Measurements from ENCODE around the gene HEPN1. TPM values are rescaled to one million over a fixed set of nuclear protein-coding genes. Genes with fewer than 3 reads are reported as not detected.

Gene HEPN1
- total RNA-seq, 1 experiment from 2014 or later, result not detected

DNA sequence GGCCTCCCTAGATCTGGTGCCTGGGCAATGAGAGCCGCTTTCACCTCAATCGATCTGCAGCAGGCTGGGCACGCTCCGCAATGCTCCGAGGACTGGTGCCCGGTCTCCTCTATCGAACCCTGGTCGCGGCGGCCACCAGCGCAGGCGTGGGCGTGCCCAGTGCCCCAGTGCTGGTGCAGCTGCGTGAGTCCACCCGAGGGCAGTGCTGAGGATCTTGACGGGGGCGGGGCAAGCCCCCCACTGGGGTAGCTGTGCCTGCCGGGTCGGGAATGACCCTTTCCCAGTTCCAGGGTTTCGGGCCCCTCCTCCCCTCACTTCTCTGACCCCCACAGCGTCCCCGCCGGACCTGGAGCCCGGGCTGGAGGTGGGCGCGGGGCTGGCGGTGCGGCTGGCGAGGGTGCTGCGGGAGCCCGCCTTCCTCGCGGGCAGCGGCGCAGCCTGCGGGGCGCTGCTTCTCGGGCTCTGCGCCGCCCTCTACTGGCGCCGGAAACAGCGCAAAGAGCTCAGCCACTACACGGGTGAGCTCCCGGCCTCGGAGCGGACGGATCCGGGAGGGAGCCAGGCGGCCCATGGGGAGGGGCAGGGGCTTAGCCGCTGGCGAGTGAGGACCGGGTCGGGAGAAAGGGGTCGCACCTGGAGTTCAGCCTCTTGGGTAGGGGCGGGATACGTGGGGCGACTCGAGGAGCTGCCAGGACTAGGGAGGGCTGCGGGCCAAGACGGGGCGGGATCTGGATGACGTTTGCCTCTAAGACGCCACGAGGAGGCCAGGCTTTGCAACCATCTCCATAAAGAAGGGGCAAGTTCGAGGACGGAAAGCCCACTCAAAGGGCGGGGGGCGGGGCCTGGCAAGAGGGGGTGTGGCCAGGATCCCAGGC is 42.9 kb upstream of the HEPN1 start (continued):
- TF ChIP-seq ZNF121 (CRISPR knock-in tag; IDR thresholded peaks at IDR 0.05), result 0 out of 2 replicates have a peak, but pooled peaks have one; percentile 45
- TF ChIP-seq CREM (CRISPR knock-in tag; IDR thresholded peaks at IDR 0.05), result peak; percentile 70; the same call in 1 of the 2 replicates
- TF ChIP-seq, protein P1, sequence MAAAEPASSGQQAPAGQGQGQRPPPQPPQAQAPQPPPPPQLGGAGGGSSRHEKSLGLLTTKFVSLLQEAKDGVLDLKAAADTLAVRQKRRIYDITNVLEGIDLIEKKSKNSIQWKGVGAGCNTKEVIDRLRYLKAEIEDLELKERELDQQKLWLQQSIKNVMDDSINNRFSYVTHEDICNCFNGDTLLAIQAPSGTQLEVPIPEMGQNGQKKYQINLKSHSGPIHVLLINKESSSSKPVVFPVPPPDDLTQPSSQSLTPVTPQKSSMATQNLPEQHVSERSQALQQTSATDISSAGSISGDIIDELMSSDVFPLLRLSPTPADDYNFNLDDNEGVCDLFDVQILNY (CRISPR knock-in tag; IDR thresholded peaks at IDR 0.05), result peak; percentile 74
- TF ChIP-seq, protein P2, sequence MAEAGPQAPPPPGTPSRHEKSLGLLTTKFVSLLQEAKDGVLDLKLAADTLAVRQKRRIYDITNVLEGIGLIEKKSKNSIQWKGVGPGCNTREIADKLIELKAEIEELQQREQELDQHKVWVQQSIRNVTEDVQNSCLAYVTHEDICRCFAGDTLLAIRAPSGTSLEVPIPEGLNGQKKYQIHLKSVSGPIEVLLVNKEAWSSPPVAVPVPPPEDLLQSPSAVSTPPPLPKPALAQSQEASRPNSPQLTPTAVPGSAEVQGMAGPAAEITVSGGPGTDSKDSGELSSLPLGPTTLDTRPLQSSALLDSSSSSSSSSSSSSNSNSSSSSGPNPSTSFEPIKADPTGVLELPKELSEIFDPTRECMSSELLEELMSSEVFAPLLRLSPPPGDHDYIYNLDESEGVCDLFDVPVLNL (CRISPR knock-in tag; IDR thresholded peaks at IDR 0.05; ENCODE audit: borderline replicate concordance, low read depth), result no peak
- no peak for TF ChIP-seq TEAD4 (CRISPR knock-in tag; IDR thresholded peaks at IDR 0.05)
- TF ChIP-seq, protein P3, sequence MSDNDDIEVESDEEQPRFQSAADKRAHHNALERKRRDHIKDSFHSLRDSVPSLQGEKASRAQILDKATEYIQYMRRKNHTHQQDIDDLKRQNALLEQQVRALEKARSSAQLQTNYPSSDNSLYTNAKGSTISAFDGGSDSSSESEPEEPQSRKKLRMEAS (CRISPR knock-in tag; IDR thresholded peaks at IDR 0.05), result peak; percentile 64; the same call in 1 of the 2 replicates
- TF ChIP-seq SP1 (CRISPR knock-in tag; conservative IDR thresholded peaks at IDR 0.05), result peak; percentile 80

DNA sequence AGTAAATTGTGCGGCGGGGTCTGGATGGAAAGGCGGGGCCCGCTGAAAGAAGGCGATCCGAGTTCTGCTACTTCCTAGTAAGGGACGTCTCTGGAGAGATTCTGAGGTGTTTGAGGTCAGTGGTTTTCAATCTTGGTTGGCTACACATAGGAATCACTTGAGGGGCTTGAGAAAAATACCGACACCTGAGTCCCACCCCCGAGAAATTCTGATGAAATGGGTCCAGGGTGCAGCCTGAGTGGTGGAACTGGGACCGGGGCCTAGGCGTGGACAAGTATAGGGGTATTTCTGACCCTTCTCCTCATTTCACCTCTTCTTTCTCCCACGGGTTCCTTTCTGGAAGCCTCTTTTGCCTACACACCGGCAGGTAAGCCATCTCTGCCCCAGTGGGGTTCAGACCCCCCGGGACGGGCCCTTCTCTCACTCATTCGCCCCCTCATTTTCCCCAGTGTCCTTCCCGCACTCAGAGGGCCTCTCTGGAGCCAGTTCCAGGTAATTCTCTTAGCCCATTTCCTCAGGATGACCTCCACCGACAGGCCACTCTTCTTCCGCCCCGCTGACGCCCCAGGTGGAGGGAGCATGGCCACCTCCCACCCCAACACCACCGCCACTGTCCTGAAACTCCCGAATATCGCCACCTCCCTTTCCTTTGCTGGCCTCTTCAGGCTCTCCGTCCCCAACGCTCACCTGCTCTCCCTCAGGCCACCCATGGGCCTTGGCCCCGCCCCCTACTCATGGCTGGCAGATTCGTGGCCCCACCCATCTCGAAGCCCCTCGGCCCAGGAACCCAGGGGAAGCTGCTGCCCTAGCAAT is 42.0 kb upstream of the HEPN1 start:
- H3K4me1 Mint-ChIP-seq, result peaks cover 22% of the 10 kb centered on the region
- ATAC-seq (no peak), DNase-seq (ENCODE audit: low spot score) (peak; percentile 65)
- TF ChIP-seq TCF7 (CRISPR knock-in tag; IDR thresholded peaks at IDR 0.05; ENCODE audit: low read depth), result no peak
- no peak for TF ChIP-seq FOXK1 (CRISPR knock-in tag; IDR thresholded peaks at IDR 0.05)
- 0 out of 2 replicates have a peak, but pooled peaks have one; percentile 21 for TF ChIP-seq SP1 (CRISPR knock-in tag; conservative IDR thresholded peaks at IDR 0.05)
- TF ChIP-seq, protein P4, sequence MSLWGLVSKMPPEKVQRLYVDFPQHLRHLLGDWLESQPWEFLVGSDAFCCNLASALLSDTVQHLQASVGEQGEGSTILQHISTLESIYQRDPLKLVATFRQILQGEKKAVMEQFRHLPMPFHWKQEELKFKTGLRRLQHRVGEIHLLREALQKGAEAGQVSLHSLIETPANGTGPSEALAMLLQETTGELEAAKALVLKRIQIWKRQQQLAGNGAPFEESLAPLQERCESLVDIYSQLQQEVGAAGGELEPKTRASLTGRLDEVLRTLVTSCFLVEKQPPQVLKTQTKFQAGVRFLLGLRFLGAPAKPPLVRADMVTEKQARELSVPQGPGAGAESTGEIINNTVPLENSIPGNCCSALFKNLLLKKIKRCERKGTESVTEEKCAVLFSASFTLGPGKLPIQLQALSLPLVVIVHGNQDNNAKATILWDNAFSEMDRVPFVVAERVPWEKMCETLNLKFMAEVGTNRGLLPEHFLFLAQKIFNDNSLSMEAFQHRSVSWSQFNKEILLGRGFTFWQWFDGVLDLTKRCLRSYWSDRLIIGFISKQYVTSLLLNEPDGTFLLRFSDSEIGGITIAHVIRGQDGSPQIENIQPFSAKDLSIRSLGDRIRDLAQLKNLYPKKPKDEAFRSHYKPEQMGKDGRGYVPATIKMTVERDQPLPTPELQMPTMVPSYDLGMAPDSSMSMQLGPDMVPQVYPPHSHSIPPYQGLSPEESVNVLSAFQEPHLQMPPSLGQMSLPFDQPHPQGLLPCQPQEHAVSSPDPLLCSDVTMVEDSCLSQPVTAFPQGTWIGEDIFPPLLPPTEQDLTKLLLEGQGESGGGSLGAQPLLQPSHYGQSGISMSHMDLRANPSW (CRISPR knock-in tag; conservative IDR thresholded peaks at IDR 0.05; ENCODE audit: low read depth), result no peak
- TF ChIP-seq ZBTB21 (CRISPR knock-in tag; IDR thresholded peaks at IDR 0.05; ENCODE audit: borderline replicate concordance), result 0 out of 2 replicates have a peak, but pooled peaks have one; percentile 30
- H3K36me3 Mint-ChIP-seq, result no peaks in the 10 kb centered on the region
- no peaks in the 10 kb centered on the region for H3K9me3 Mint-ChIP-seq
- ChIA-PET CTCF (interaction anchor here (0.6 to 3.4 kb wide), 50 partner anchors 8 to 692 kb away, joined by 3 to 40 read pairs (median 5); partner anchors contain the start of genes CCDC15, ESAM, HEPACAM and MSANTD2), POLR2A (interaction anchor here (0.5 to 1.5 kb wide), 5 partner anchors 10 to 538 kb away, joined by 3 to 7 read pairs (median 4); no protein-coding TSS in a partner anchor)
- peak overlapping the region; percentile 81 for H3K27ac Mint-ChIP-seq
- peaks cover 54% of the 10 kb centered on the region for H3K27me3 Mint-ChIP-seq (ENCODE audit: low read depth)
- H3K4me3 Mint-ChIP-seq, result peak overlapping the region; percentile 75

DNA sequence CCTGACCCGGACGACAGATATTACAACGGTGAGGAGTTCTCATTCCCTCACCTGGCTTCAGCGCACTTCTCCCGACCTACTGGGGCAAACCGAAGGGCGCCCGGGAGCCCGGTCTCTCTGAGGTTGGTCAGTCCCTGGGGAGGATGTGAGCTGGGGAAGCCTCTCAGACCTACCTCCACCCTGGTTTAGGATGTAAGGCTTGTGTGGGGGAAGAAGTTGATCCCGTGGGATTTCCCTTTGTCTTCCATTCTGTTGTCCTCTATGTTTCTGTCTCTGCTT is 41.5 kb upstream of the HEPN1 start:
- H3K27ac Mint-ChIP-seq, result no peak overlapping the region
- no peak for ATAC-seq
- TF ChIP-seq ZNF121 (CRISPR knock-in tag; IDR thresholded peaks at IDR 0.05), result no peak
- 0 out of 2 replicates have a peak, but pooled peaks have one; percentile 1 for TF ChIP-seq ZBTB21 (CRISPR knock-in tag; IDR thresholded peaks at IDR 0.05; ENCODE audit: borderline replicate concordance)
- TF ChIP-seq, protein P5, sequence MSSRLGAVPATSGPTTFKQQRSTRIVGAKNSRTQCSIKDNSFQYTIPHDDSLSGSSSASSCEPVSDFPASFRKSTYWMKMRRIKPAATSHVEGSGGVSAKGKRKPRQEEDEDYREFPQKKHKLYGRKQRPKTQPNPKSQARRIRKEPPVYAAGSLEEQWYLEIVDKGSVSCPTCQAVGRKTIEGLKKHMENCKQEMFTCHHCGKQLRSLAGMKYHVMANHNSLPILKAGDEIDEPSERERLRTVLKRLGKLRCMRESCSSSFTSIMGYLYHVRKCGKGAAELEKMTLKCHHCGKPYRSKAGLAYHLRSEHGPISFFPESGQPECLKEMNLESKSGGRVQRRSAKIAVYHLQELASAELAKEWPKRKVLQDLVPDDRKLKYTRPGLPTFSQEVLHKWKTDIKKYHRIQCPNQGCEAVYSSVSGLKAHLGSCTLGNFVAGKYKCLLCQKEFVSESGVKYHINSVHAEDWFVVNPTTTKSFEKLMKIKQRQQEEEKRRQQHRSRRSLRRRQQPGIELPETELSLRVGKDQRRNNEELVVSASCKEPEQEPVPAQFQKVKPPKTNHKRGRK (CRISPR knock-in tag; IDR thresholded peaks at IDR 0.05; ENCODE audit: borderline replicate concordance), result no peak
- no peak for TF ChIP-seq OVOL2 (CRISPR knock-in tag; IDR thresholded peaks at IDR 0.05; ENCODE audit: borderline replicate concordance)
- no peaks in the 10 kb centered on the region for H3K9me3 Mint-ChIP-seq
- POLR2A ChIA-PET, result interaction anchor here (0.6 kb wide), 1 partner anchor 388 kb away, joined by 3 read pairs; no protein-coding TSS in a partner anchor
- CTCF ChIA-PET, result interaction anchor here (1.3 to 3.4 kb wide), 5 partner anchors 11 to 469 kb away, joined by 3 to 40 read pairs (median 4); partner anchors contain the start of genes CCDC15 and ROBO3
- peaks cover 22% of the 10 kb centered on the region for H3K4me1 Mint-ChIP-seq
- peaks cover 49% of the 10 kb centered on the region for H3K27me3 Mint-ChIP-seq (ENCODE audit: low read depth)
- no peaks in the 10 kb centered on the region for H3K36me3 Mint-ChIP-seq
- peak overlapping the region; percentile 75 for H3K4me3 Mint-ChIP-seq
- DNase-seq (ENCODE audit: low spot score), result no peak
